HepG2 (cell line): ENCODE data around the gene ALDH2. TPM values are rescaled to one million over a fixed set of nuclear protein-coding genes. Genes with fewer than 3 reads are reported as not detected.

ENCODE experiments used
- ASH2L ChIP-seq: fragments of 300-600, 200-600 bp; sonication (generic); IDR thresholded peaks from 2 replicates; pipeline ENCODE4 v1.7.0; 2017; ENCODE audit warnings: low read depth, mild to moderate bottlenecking, moderate library complexity, mixed read lengths, low read length; ENCODE audit not compliant: insufficient read length
- CAMTA2 ChIP-seq: sonication (generic); formaldehyde crosslinking; IDR thresholded peaks from 2 replicates; pipeline ENCODE4 v1.4.0; 2020; ENCODE audit warnings: mild to moderate bottlenecking, missing genetic modification reagents, borderline replicate concordance
- CBFB ChIP-seq: sonication (generic); formaldehyde crosslinking; IDR thresholded peaks from 2 replicates; pipeline ENCODE4 v1.4.0; 2020; ENCODE audit warnings: missing genetic modification reagents
- CEBPG ChIP-seq: IDR thresholded peaks from 2 replicates; pipeline ENCODE4 v1.6.1; 2016
- EEA1 ChIP-seq: sonication (generic); formaldehyde crosslinking; IDR thresholded peaks from 2 replicates; pipeline ENCODE4 v1.5.1; 2020; ENCODE audit warnings: mild to moderate bottlenecking, missing genetic modification reagents, borderline replicate concordance
- ETV6 ChIP-seq: sonication (generic); formaldehyde crosslinking; conservative IDR thresholded peaks from 2 replicates; pipeline ENCODE4 v1.4.0; 2020; ENCODE audit warnings: missing genetic modification reagents
- GATAD2A ChIP-seq: IDR thresholded peaks from 2 replicates; pipeline ENCODE4 v1.6.1; 2016
- HMG20A ChIP-seq: IDR thresholded peaks from 2 replicates; pipeline ENCODE4 v1.6.1; 2016; ENCODE audit warnings: borderline replicate concordance
- KAT8 ChIP-seq: IDR thresholded peaks from 2 replicates; pipeline ENCODE4 v1.6.1; 2016; ENCODE audit warnings: missing genetic modification reagents, missing compliant biosample characterization
- KDM5B ChIP-seq: sonication (generic); formaldehyde crosslinking; IDR thresholded peaks from 2 replicates; pipeline ENCODE4 v1.4.0; 2020; ENCODE audit warnings: missing genetic modification reagents, mild to moderate bottlenecking, borderline replicate concordance
- MEF2D ChIP-seq: sonication (generic); formaldehyde crosslinking; IDR thresholded peaks from 2 replicates; pipeline ENCODE4 v1.5.1; 2020; ENCODE audit warnings: mild to moderate bottlenecking, missing genetic modification reagents
- NCOA2 ChIP-seq: sonication (generic); formaldehyde crosslinking; IDR thresholded peaks from 2 replicates; pipeline ENCODE4 v1.8.0; 2022; ENCODE audit warnings: inconsistent platforms
- ONECUT2 ChIP-seq: sonication (generic); formaldehyde crosslinking; IDR thresholded peaks from 2 replicates; pipeline ENCODE4 v1.4.0; 2020; ENCODE audit warnings: missing genetic modification reagents
- SOX5 ChIP-seq: IDR thresholded peaks from 2 replicates; pipeline ENCODE4 v1.6.1; 2016; ENCODE audit warnings: borderline replicate concordance
- ZBTB4 ChIP-seq: sonication (generic); formaldehyde crosslinking; IDR thresholded peaks from 2 replicates; pipeline ENCODE4 v1.4.0; 2020; ENCODE audit warnings: missing genetic modification reagents, mild to moderate bottlenecking, borderline replicate concordance
- ZBTB8A ChIP-seq: sonication (generic); formaldehyde crosslinking; IDR thresholded peaks from 2 replicates; pipeline ENCODE4 v1.4.0; 2020; ENCODE audit warnings: mild to moderate bottlenecking, low read depth, missing genetic modification reagents, borderline replicate concordance
- ZEB1 ChIP-seq: IDR thresholded peaks from 2 replicates; pipeline ENCODE4 v1.6.1; 2012; ENCODE audit warnings: mild to moderate bottlenecking, low read depth, inconsistent platforms; ENCODE audit not compliant: insufficient replicate concordance
- ZFYVE20 ChIP-seq: sonication (generic); formaldehyde crosslinking; IDR thresholded peaks from 2 replicates; pipeline ENCODE4 v1.8.0; 2023; ENCODE audit warnings: low read depth, mild to moderate bottlenecking, moderate library complexity, missing genetic modification reagents, borderline replicate concordance
- ZNF569 ChIP-seq: sonication (generic); formaldehyde crosslinking; IDR thresholded peaks from 2 replicates; pipeline ENCODE4 v1.5.0; 2020; ENCODE audit warnings: mild to moderate bottlenecking, missing genetic modification reagents, moderate library complexity, borderline replicate concordance
- ZNF724P ChIP-seq: sonication (generic); formaldehyde crosslinking; IDR thresholded peaks from 2 replicates; pipeline ENCODE4 v1.8.0; 2022; ENCODE audit warnings: missing genetic modification reagents, borderline replicate concordance
- ZNF790 ChIP-seq: sonication (generic); formaldehyde crosslinking; IDR thresholded peaks from 2 replicates; pipeline ENCODE4 v1.8.0; 2022; ENCODE audit warnings: missing genetic modification reagents, mild to moderate bottlenecking, borderline replicate concordance
- ZNF792 ChIP-seq: IDR thresholded peaks from 2 replicates; pipeline ENCODE4 v1.6.1; 2016
- ZNF891 ChIP-seq: sonication (generic); formaldehyde crosslinking; IDR thresholded peaks from 2 replicates; pipeline ENCODE4 v1.5.0; 2020; ENCODE audit warnings: mild to moderate bottlenecking, missing genetic modification reagents
- ZSCAN9 ChIP-seq: IDR thresholded peaks from 2 replicates; pipeline ENCODE4 v1.6.1; 2016; ENCODE audit warnings: borderline replicate concordance
- polyA plus RNA-seq, 8 experiments: library from polyadenylated mRNA; depleted of rRNA in 3 of 8; stranded (reverse) in 7 of 8; unstranded in 1 of 8; fragments of >200 nt; fragmentation: Illumina TruSeq in 4 of 8; extraction: Trizol in 4 of 8; gene quantifications; 2 replicates each; pipeline versions ENCODE4 v1.2.1 to v1.2.3, GENCODE V29; 2011 to 2016; ENCODE audit warnings: low read depth in 4 of 8, missing spikeins in 1 of 8, mixed read lengths in 1 of 8; ENCODE audit not compliant: insufficient read depth in 1 of 8
- total RNA-seq, 5 experiments: library from RNA; depleted of rRNA; stranded (reverse); fragments of >200 nt; fragmentation: Illumina TruSeq; extraction: Trizol; gene quantifications; 2 replicates each; pipeline ENCODE4 v1.2.3, GENCODE V29; 2016; ENCODE audit warnings: low read depth in 1 of 5
- TF ChIP-seq, protein P1 (sequence below): sonication (generic); formaldehyde crosslinking; IDR thresholded peaks from 2 replicates; pipeline ENCODE4 v1.5.1; 2020; ENCODE audit warnings: mild to moderate bottlenecking, missing genetic modification reagents, moderate library complexity

Gene ALDH2
- total and polyA plus RNA-seq, 2 of the 13 experiments (the other 11 are each of a cell fraction or from before 2014, with no cell fraction given) = 78.8 to 103 TPM

- TF ChIP-seq EEA1 (CRISPR knock-in tag) = peak; percentile 64; the same call in 1 of the 2 replicates
- TF ChIP-seq CAMTA2 (CRISPR knock-in tag) = no peak
- TF ChIP-seq ZNF792 (CRISPR knock-in tag) = peak; percentile 55; the same call in 1 of the 2 replicates
- TF ChIP-seq KDM5B (CRISPR knock-in tag) = peak; percentile 53; the same call in 1 of the 2 replicates
- no peak; the same call in 1 of the 2 replicates for TF ChIP-seq ETV6 (CRISPR knock-in tag)
- TF ChIP-seq ZSCAN9 (CRISPR knock-in tag) = no peak
- TF ChIP-seq ZNF790 (CRISPR knock-in tag) = no peak
- peak; percentile 57 for TF ChIP-seq KAT8 (CRISPR knock-in tag)
- TF ChIP-seq GATAD2A = peak; percentile 52
- peak; percentile 87 for TF ChIP-seq CEBPG (CRISPR knock-in tag)
- peak; percentile 42 for TF ChIP-seq ASH2L
- TF ChIP-seq ZBTB4 (CRISPR knock-in tag) = no peak
- TF ChIP-seq, protein P1, sequence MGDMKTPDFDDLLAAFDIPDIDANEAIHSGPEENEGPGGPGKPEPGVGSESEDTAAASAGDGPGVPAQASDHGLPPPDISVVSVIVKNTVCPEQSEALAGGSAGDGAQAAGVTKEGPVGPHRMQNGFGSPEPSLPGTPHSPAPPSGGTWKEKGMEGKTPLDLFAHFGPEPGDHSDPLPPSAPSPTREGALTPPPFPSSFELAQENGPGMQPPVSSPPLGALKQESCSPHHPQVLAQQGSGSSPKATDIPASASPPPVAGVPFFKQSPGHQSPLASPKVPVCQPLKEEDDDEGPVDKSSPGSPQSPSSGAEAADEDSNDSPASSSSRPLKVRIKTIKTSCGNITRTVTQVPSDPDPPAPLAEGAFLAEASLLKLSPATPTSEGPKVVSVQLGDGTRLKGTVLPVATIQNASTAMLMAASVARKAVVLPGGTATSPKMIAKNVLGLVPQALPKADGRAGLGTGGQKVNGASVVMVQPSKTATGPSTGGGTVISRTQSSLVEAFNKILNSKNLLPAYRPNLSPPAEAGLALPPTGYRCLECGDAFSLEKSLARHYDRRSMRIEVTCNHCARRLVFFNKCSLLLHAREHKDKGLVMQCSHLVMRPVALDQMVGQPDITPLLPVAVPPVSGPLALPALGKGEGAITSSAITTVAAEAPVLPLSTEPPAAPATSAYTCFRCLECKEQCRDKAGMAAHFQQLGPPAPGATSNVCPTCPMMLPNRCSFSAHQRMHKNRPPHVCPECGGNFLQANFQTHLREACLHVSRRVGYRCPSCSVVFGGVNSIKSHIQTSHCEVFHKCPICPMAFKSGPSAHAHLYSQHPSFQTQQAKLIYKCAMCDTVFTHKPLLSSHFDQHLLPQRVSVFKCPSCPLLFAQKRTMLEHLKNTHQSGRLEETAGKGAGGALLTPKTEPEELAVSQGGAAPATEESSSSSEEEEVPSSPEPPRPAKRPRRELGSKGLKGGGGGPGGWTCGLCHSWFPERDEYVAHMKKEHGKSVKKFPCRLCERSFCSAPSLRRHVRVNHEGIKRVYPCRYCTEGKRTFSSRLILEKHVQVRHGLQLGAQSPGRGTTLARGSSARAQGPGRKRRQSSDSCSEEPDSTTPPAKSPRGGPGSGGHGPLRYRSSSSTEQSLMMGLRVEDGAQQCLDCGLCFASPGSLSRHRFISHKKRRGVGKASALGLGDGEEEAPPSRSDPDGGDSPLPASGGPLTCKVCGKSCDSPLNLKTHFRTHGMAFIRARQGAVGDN = peak; percentile 75
- TF ChIP-seq ZNF569 (CRISPR knock-in tag) = no peak
- TF ChIP-seq ZNF891 (CRISPR knock-in tag) = peak; percentile 55; the same call in 1 of the 2 replicates
- TF ChIP-seq NCOA2 (CRISPR knock-in tag) = peak; percentile 47; the same call in 1 of the 2 replicates
- TF ChIP-seq ONECUT2 (CRISPR knock-in tag) = no peak
- no peak for TF ChIP-seq ZEB1
- TF ChIP-seq ZNF724P (CRISPR knock-in tag) = no peak
- TF ChIP-seq HMG20A (CRISPR knock-in tag) = 0 out of 2 replicates have a peak, but pooled peaks have one; percentile 61
- TF ChIP-seq ZBTB8A (CRISPR knock-in tag) = no peak
- TF ChIP-seq ZFYVE20 (CRISPR knock-in tag) = no peak
- peak; percentile 61; the same call in 1 of the 2 replicates for TF ChIP-seq CBFB
- no peak for TF ChIP-seq MEF2D (CRISPR knock-in tag)
- 0 out of 2 replicates have a peak, but pooled peaks have one; percentile 40 for TF ChIP-seq SOX5
Observed at GRCh38 chr12:111777345-111778045, 10.8 kb downstream of the ALDH2 start (continued).
